Activated CD8-positive, alpha-beta memory T cell treated with anti-CD3 and anti-CD28 coated beads, Interleukin-2, amount 50 U/mL, for 1 hour (primary cell): ENCODE data around the gene MRPL41.
"Not testable (repeated sequence)": the region's sequence is repeated elsewhere in the genome, so short reads cannot be mapped to it uniquely, and the experiment has no call there.

Source experiments
- DNase-seq: peaks from one replicate; pipeline ENCODE4 v3.0.0-alpha.2; 2020; ENCODE audit errors: extremely low read depth

Gene MRPL41

GRCh38 chr9:137582286-137582860 is 30.7 kb downstream of the MRPL41 start:
- DNase-seq, result no peak

- DNase-seq, result no peak
Observed at GRCh38 chr9:137583347-137583746, 31.7 kb downstream of the MRPL41 start.

GRCh38 chr9:137583957-137584356 is 32.3 kb downstream of the MRPL41 start:
- no peak for DNase-seq

GRCh38 chr9:137586854-137587253 is 35.2 kb downstream of the MRPL41 start:
- DNase-seq, result no peak

- no peak for DNase-seq
Observed at GRCh38 chr9:137588311-137588710, 36.6 kb downstream of the MRPL41 start.

- no peak for DNase-seq
Observed at GRCh38 chr9:137588891-137589290, 37.2 kb downstream of the MRPL41 start.

GRCh38 chr9:137589441-137590122 is 37.9 kb downstream of the MRPL41 start:
- DNase-seq, result no peak

- DNase-seq, result no peak
Observed at GRCh38 chr9:137590123-137590468, 38.4 kb downstream of the MRPL41 start.

GRCh38 chr9:137590469-137591383 is 39.0 kb downstream of the MRPL41 start, which contains the start of gene ZMYND19:
ZMYND19 (minus strand) TSS chr9:137590512; CDS start chr9:137590263, 249 bp downstream.
- DNase-seq, result peak; percentile 63

GRCh38 chr9:137592767-137593166 is 41.1 kb downstream of the MRPL41 start:
- DNase-seq, result no peak

- DNase-seq, result no peak
Observed at GRCh38 chr9:137593176-137593575, 41.5 kb downstream of the MRPL41 start.

- DNase-seq, result not testable (repeated sequence)
Observed at GRCh38 chr9:137596577-137596976, 44.9 kb downstream of the MRPL41 start.

- DNase-seq, result no peak
Observed at GRCh38 chr9:137598943-137599342, 47.3 kb downstream of the MRPL41 start.
